PC-9 (cell line): Measurements from ENCODE around the gene MYCBPAP. TPM values are rescaled to one million over a fixed set of nuclear protein-coding genes. Genes with fewer than 3 reads are reported as not detected.
A peak's percentile ranks its signal among the peaks of the same experiment; 100 is the strongest.

Source experiments
- BruUV-seq: library from RNA; stranded (reverse); fragments of 400-500 nt; replicated peaks from 2 replicates; lab custom pipeline; 2021; lab: Mats Ljungman, UMichigan
- CTCF ChIA-PET: fragments of 300-600 bp; sonication (Branson Sonifier 250); formaldehyde crosslinking; loops from one replicate; lab custom pipeline; 2022; ENCODE audit warnings: antibody characterized with exemption; lab: Charles Lee
- POLR2A ChIA-PET: fragments of 300-600 bp; sonication (Branson Sonifier 250); formaldehyde crosslinking; loops from one replicate; lab custom pipeline; 2022; ENCODE audit warnings: antibody characterized with exemption; ENCODE audit not compliant: unreplicated experiment; lab: Charles Lee
- DNase-seq, 2 experiments: peaks; one replicate each; pipeline versions ENCODE4 v3.0.0 to v3.0.0-alpha.2; 2015 to 2022; ENCODE audit warnings: mixed read lengths in 1 of 2
- H2AFZ ChIP-seq: fragments of 200-600 bp; sonication (generic); 2 replicates; pipeline ENCODE4 v1.8.1; 2017; ENCODE audit warnings: antibody characterized with exemption
- H3F3A ChIP-seq: fragments of 200-600 bp; sonication (generic); 2 replicates; pipeline ENCODE4 v1.8.1; 2017; ENCODE audit warnings: antibody characterized with exemption, mild to moderate bottlenecking, low read depth; ENCODE audit not compliant: insufficient read depth
- H3K27ac ChIP-seq: fragments of 200-600 bp; sonication (generic); 2 replicates; pipeline ENCODE4 v1.6.1; 2016; ENCODE audit warnings: mixed run types
- H3K27me3 ChIP-seq: fragments of 200-600 bp; sonication (generic); 2 replicates; pipeline ENCODE4 v1.6.1; 2016; ENCODE audit warnings: low read depth, mixed run types; ENCODE audit not compliant: insufficient read depth
- H3K36me3 ChIP-seq: fragments of 200-600 bp; sonication (generic); 2 replicates; pipeline ENCODE4 v1.6.1; 2016; ENCODE audit warnings: low read depth, mixed run types
- H3K4me1 ChIP-seq: fragments of 200-600 bp; sonication (generic); replicated peaks from 2 replicates; pipeline ENCODE4 v1.6.1; 2016; ENCODE audit warnings: mixed run types; ENCODE audit not compliant: insufficient read depth
- H3K4me2 ChIP-seq: fragments of 200-600 bp; sonication (generic); 2 replicates; pipeline ENCODE4 v1.6.1; 2017; ENCODE audit warnings: mixed run types
- H3K4me3 ChIP-seq: fragments of 200-600 bp; sonication (generic); 2 replicates; pipeline ENCODE4 v1.6.1; 2016; ENCODE audit warnings: mixed run types
- H3K79me2 ChIP-seq: fragments of 200-600 bp; sonication (generic); 2 replicates; pipeline ENCODE4 v1.6.1; 2017; ENCODE audit warnings: low read depth, mixed run types
- H3K9me2 ChIP-seq: fragments of 200-600 bp; sonication (generic); 2 replicates; pipeline ENCODE4 v1.8.1; 2017; ENCODE audit warnings: mild to moderate bottlenecking; ENCODE audit not compliant: insufficient read depth
- H3K9me3 ChIP-seq: fragments of 200-600 bp; sonication (generic); 2 replicates; pipeline ENCODE4 v1.8.1; 2016; ENCODE audit warnings: low read depth; ENCODE audit not compliant: insufficient read depth
- H4K20me1 ChIP-seq: fragments of 200-600 bp; sonication (generic); 2 replicates; pipeline ENCODE4 v1.8.1; 2017; ENCODE audit not compliant: insufficient read depth
- CTCF ChIP-seq: fragments of 200-600 bp; sonication (generic); conservative IDR thresholded peaks from 2 replicates; pipeline ENCODE4 v1.6.1; 2017; ENCODE audit warnings: mixed run types, antibody characterized with exemption, mild to moderate bottlenecking, moderate library complexity
- EZH2 ChIP-seq: fragments of 200-600 bp; sonication (generic); IDR thresholded peaks from 2 replicates; pipeline ENCODE4 v1.8.0; 2017; ENCODE audit warnings: antibody characterized with exemption, low read depth
- intact Hi-C: fragments of 100-400 bp; cut with micrococcal nuclease; formaldehyde crosslinking; loops from one replicate; pipeline ENCODE4 v1.10.0; 2022; ENCODE audit not compliant: unreplicated experiment
- total RNA-seq: library from RNA; stranded (reverse); gene quantifications from 2 replicates; pipeline ENCODE4 v1.2.3, GENCODE V29; 2021

The MYCBPAP gene
- total RNA-seq, 1 experiment from 2014 or later, result 4.9 TPM

- peaks cover 16% of the 10 kb centered on the region for H3K79me2 ChIP-seq
- H3K9me3 ChIP-seq, result no peaks in the 10 kb centered on the region
- peaks cover 49% of the 10 kb centered on the region for H3F3A ChIP-seq
- no peaks in the 10 kb centered on the region; the same call in none of the 2 replicates for H4K20me1 ChIP-seq
- peaks cover 32% of the 10 kb centered on the region for H3K4me1 ChIP-seq
- 0 out of 2 replicates have a peak, but pooled peaks cover 5% of the 10 kb centered on the region for H3K36me3 ChIP-seq
- ChIA-PET POLR2A (no interaction called here), CTCF (interaction anchor here (0.7 to 1.8 kb wide), 4 partner anchors 8 to 373 kb away, joined by 3 to 6 read pairs (median 4); partner anchors contain the start of gene LRRC59)
- DNase-seq, result no peak
- TF ChIP-seq CTCF (no peak), EZH2 (no peak)
- peak overlapping the region; percentile 79 for H3K4me2 ChIP-seq
- intact Hi-C loops, result no loop called here
- H3K27me3 ChIP-seq, result no peaks in the 10 kb centered on the region
- no peak overlapping the region for H3K27ac ChIP-seq
- H2AFZ ChIP-seq, result no peak overlapping the region
- BruUV-seq, result no TSS peak
- H3K4me3 ChIP-seq, result peak overlapping the region; percentile 86; the same call in 1 of the 2 replicates
- H3K9me2 ChIP-seq, result no peaks in the 10 kb centered on the region
Measured at GRCh38 chr17:50480142-50480764, 28.0 kb upstream of the MYCBPAP start.

- H2AFZ ChIP-seq, result no peak overlapping the region
- peaks cover 16% of the 10 kb centered on the region for H3K79me2 ChIP-seq
- no peak overlapping the region for H3K4me3 ChIP-seq
- no peaks in the 10 kb centered on the region for H3K9me2 ChIP-seq
- DNase-seq, result no peak
- intact Hi-C loops, result no loop called here
- H3K36me3 ChIP-seq, result 0 out of 2 replicates have a peak, but pooled peaks cover 5% of the 10 kb centered on the region
- H4K20me1 ChIP-seq, result no peaks in the 10 kb centered on the region; the same call in none of the 2 replicates
- peaks cover 48% of the 10 kb centered on the region for H3F3A ChIP-seq
- no peaks in the 10 kb centered on the region for H3K9me3 ChIP-seq
- H3K27ac ChIP-seq, result no peak overlapping the region
- H3K4me1 ChIP-seq, result peaks cover 32% of the 10 kb centered on the region
- TF ChIP-seq CTCF (no peak), EZH2 (no peak)
- H3K27me3 ChIP-seq, result no peaks in the 10 kb centered on the region
- no peak overlapping the region for H3K4me2 ChIP-seq
- no TSS peak for BruUV-seq
- POLR2A ChIA-PET, result no interaction called here
- CTCF ChIA-PET, result no interaction called here
Measured at GRCh38 chr17:50480854-50481490, 27.3 kb upstream of the MYCBPAP start.

- ChIA-PET POLR2A (interaction anchor here (0.5 to 0.6 kb wide), 2 partner anchors 41 to 73 kb away, joined by 3 read pairs; no protein-coding TSS in a partner anchor), CTCF (no interaction called here)
- Histone ChIP-seq H3K27me3 (no peaks in the 10 kb centered on the region), H3K36me3 (0 out of 2 replicates have a peak, but pooled peaks cover 5% of the 10 kb centered on the region), H3K4me3 (no peak overlapping the region), H3K79me2 (peaks cover 16% of the 10 kb centered on the region), H3K9me3 (no peaks in the 10 kb centered on the region), H3K9me2 (no peaks in the 10 kb centered on the region), H3K4me2 (no peak overlapping the region), H3F3A (peaks cover 47% of the 10 kb centered on the region), H4K20me1 (no peaks in the 10 kb centered on the region; the same call in none of the 2 replicates), H3K4me1 (peaks cover 32% of the 10 kb centered on the region), H2AFZ (no peak overlapping the region), H3K27ac (no peak overlapping the region)
- TF ChIP-seq EZH2 (no peak), CTCF (no peak)
- BruUV-seq, result no TSS peak
- intact Hi-C loops, result loop anchor here (1.0 to 2.0 kb wide), 6 partner anchors 20 to 361 kb away; partner anchors contain the start of gene SPATA20
- DNase-seq, result no peak
Measured at GRCh38 chr17:50481648-50482047, 26.6 kb upstream of the MYCBPAP start.
